Liver (tissue), 3 donors: ENCODE data around the gene TMCO5A.

Experiments
- CTCF ChIP-seq: fragments of 150-350 bp; IDR thresholded peaks from 2 replicates; pipeline ENCODE4 v1.5.1; 2017; ENCODE audit warnings: improper control_type of control experiment, low read depth, low read length; ENCODE audit not compliant: missing input control
- TF ChIP-seq, protein P1 (sequence below): IDR thresholded peaks from 2 replicates; pipeline ENCODE4 v1.6.1; 2016; ENCODE audit warnings: antibody characterized with exemption
- donor health status: healthy.
- donor health status: healthy.

DNA sequence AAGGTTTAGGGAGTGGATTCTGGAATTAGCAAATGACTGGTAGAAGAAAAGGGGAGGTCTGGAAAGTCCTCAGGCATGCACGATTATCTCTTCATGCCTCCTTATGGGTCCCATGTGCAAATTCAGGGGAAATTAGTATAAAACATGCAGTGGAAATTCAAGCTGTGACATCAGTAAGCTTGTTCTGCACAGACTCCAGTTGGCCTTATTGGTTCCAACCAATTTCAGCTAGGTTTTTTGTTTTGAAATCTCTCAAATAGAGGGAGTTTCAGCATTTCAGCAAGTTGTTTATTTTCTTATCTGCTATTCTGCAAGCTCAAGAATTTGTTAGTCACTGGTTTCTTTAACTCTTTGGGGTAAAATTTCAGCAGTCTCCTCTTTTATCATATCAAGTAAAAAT, 774 bp upstream of the TMCO5A start:
- TF ChIP-seq CTCF: no peak
- TF ChIP-seq, protein P1, sequence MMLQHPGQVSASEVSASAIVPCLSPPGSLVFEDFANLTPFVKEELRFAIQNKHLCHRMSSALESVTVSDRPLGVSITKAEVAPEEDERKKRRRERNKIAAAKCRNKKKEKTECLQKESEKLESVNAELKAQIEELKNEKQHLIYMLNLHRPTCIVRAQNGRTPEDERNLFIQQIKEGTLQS: no peak
